K562 (cell line): ENCODE data around the gene DLG3. TPM values are rescaled to one million over a fixed set of nuclear protein-coding genes. Genes with fewer than 3 reads are reported as not detected.

Experiments
- ATAC-seq: fragments of 200-7000 bp; cut with Tn5 transposase; 3 replicates; pipeline ENCODE4 v1.9.1; 2020; ENCODE audit warnings: moderate library complexity
- BruUV-seq: library from RNA; stranded (reverse); fragments of 400-500 nt; replicated peaks from 2 replicates; lab custom pipeline; 2021; lab: Mats Ljungman, UMichigan
- CTCF ChIA-PET: fragments of 300-600 bp; formaldehyde crosslinking; extraction: SDS; loops from one replicate; lab custom pipeline; 2021; ENCODE audit warnings: low intra/inter-chr PET ratio; lab: Yijun Ruan, JAX
- POLR2A ChIA-PET: fragments of 300-600, 350-650 bp; sonication (Branson Sonifier 250); formaldehyde crosslinking; extraction: SDS; loops from one replicate; lab custom pipeline; 2021; ENCODE audit warnings: antibody characterized with exemption, inconsistent platforms; lab: Yijun Ruan, JAX
- DNase-seq, 4 experiments: peaks; one replicate each; pipeline versions ENCODE4 v3.0.0 to v3.0.0-alpha.2; 2011 to 2018; ENCODE audit warnings: low spot score in 3 of 4, mixed read lengths in 3 of 4; ENCODE audit errors: extremely low read depth in 1 of 4
- FAIRE-seq: peaks from 2 replicates; lab custom pipeline; 2011; peaks lifted over from hg19 to GRCh38; lab: Jason Lieb, UNC
- H2AFZ ChIP-seq: 2 replicates; pipeline ENCODE4 v1.6.0; 2011; ENCODE audit warnings: low read depth, low read length, control low read depth, inconsistent platforms
- H3K27ac ChIP-seq: fragments of 200-600 bp; 3 replicates; pipeline ENCODE4 v1.8.0; 2011; ENCODE audit warnings: low read depth, mild to moderate bottlenecking, control low read depth, inconsistent platforms, low read length, moderate library complexity, mixed read lengths; ENCODE audit errors: extremely low read depth
- H3K27me3 ChIP-seq, 2 experiments: fragments of 300-600 bp in 1 of 2; 2 replicates in 1 of 2; 3 replicates in 1 of 2; pipeline versions ENCODE4 v1.6.0 to v1.8.0; 2011; ENCODE audit warnings: inconsistent platforms in 2 of 2, low read length in 2 of 2, mild to moderate bottlenecking in 1 of 2, mixed read lengths in 1 of 2, moderate library complexity in 1 of 2; ENCODE audit not compliant: control insufficient read depth in 2 of 2, insufficient read depth in 2 of 2
- H3K36me3 ChIP-seq: fragments of 300-600 bp; 3 replicates; pipeline ENCODE4 v1.8.0; 2011; ENCODE audit warnings: mild to moderate bottlenecking, low read length, inconsistent platforms; ENCODE audit not compliant: control insufficient read depth, insufficient read depth
- H3K4me1 ChIP-seq, 2 experiments: fragments of 200-600 bp in 1 of 2; replicated peaks in 1 of 2; 2 replicates in 1 of 2; 3 replicates in 1 of 2; pipeline versions ENCODE4 v1.5.1 to v1.8.0; 2011; ENCODE audit warnings: inconsistent platforms in 2 of 2, low read length in 2 of 2, mild to moderate bottlenecking in 1 of 2, mixed read lengths in 1 of 2, moderate library complexity in 1 of 2; ENCODE audit not compliant: control insufficient read depth in 2 of 2, insufficient read depth in 2 of 2
- H3K4me2 ChIP-seq: 2 replicates; pipeline ENCODE4 v1.6.1; 2011; ENCODE audit warnings: low read length, control low read depth, inconsistent platforms, mixed read lengths; ENCODE audit not compliant: insufficient read depth
- H3K4me3 ChIP-seq: fragments of 200-600 bp; sonication (generic), shearing (Covaris generic); 2 replicates; pipeline ENCODE4 v1.5.1; 2016; ENCODE audit warnings: control low read depth, inconsistent platforms
- H3K79me2 ChIP-seq: fragments of 200-600 bp; 3 replicates; pipeline ENCODE4 v1.8.0; 2011; ENCODE audit warnings: low read length, inconsistent platforms; ENCODE audit not compliant: control insufficient read depth, insufficient read depth
- H3K9ac ChIP-seq, 2 experiments: 2 replicates each; pipeline versions ENCODE4 v1.6.0 to v1.6.1; 2011; ENCODE audit warnings: low read depth in 2 of 2, low read length in 2 of 2, control low read depth in 1 of 2, inconsistent platforms in 1 of 2, mild to moderate bottlenecking in 1 of 2, mixed read lengths in 1 of 2; ENCODE audit not compliant: insufficient read depth in 1 of 2
- H3K9me1 ChIP-seq: one replicate; pipeline ENCODE4 v1.6.0; 2011; ENCODE audit warnings: inconsistent platforms, mild to moderate bottlenecking, low read length, moderate library complexity; ENCODE audit not compliant: control insufficient read depth, insufficient read depth
- H3K9me3 ChIP-seq: replicated peaks from 2 replicates; pipeline ENCODE4 v1.5.1; 2011; ENCODE audit warnings: low read depth, low read length, inconsistent platforms; ENCODE audit not compliant: control insufficient read depth, insufficient read depth
- H4K20me1 ChIP-seq: replicated peaks from 2 replicates; pipeline ENCODE4 v1.6.1; 2011; ENCODE audit warnings: low read length, inconsistent platforms, mixed read lengths; ENCODE audit not compliant: control insufficient read depth, insufficient read depth
- ATF3 ChIP-seq, 2 experiments: fragments of 450-650 bp in 1 of 2; sonication (generic) in 1 of 2; formaldehyde crosslinking in 1 of 2; IDR thresholded peaks in 1 of 2; conservative IDR thresholded peaks in 1 of 2; 2 replicates each; pipeline versions ENCODE4 v1.6.1 to v1.8.1; 2016 to 2023; ENCODE audit warnings: mild to moderate bottlenecking in 2 of 2, moderate library complexity in 2 of 2, inconsistent platforms in 1 of 2, missing genetic modification reagents in 1 of 2
- CEBPB ChIP-seq: fragments of 450-650 bp; IDR thresholded peaks from 2 replicates; pipeline ENCODE4 v1.6.1; 2016; ENCODE audit warnings: missing genetic modification characterization, missing compliant biosample characterization
- CTCF ChIP-seq, 3 experiments: IDR thresholded peaks in 2 of 3; conservative IDR thresholded peaks in 1 of 3; 2 replicates each; pipeline ENCODE4 v1.5.1; 2011 to 2012; ENCODE audit warnings: low read length in 3 of 3, mild to moderate bottlenecking in 3 of 3, control low read depth in 2 of 3, improper control_type of control experiment in 1 of 3, inconsistent platforms in 1 of 3, low read depth in 1 of 3, mixed read lengths in 1 of 3, moderate library complexity in 1 of 3; ENCODE audit not compliant: insufficient read depth in 2 of 3
- IRF9 ChIP-seq: fragments of 450-650 bp; IDR thresholded peaks from 2 replicates; pipeline ENCODE4 v1.6.1; 2016; ENCODE audit warnings: missing biosample characterization, missing genetic modification characterization
- NR3C1 ChIP-seq: sonication (generic); formaldehyde crosslinking; IDR thresholded peaks from 2 replicates; pipeline ENCODE4 v1.8.1; 2022; ENCODE audit warnings: missing genetic modification reagents
- RAD21 ChIP-seq, 2 experiments: fragments of 250-450 bp in 1 of 2; fragments of 450-650 bp in 1 of 2; sonication (Bioruptor Pico) in 1 of 2; formaldehyde crosslinking in 1 of 2; IDR thresholded peaks in 1 of 2; conservative IDR thresholded peaks in 1 of 2; 2 replicates each; pipeline versions ENCODE4 v1.4.0 to v1.8.0; 2020 to 2022; ENCODE audit warnings: mild to moderate bottlenecking in 2 of 2, moderate library complexity in 1 of 2
- SAFB ChIP-seq: fragments of 200-400 bp; formaldehyde crosslinking; IDR thresholded peaks from 2 replicates; pipeline ENCODE4 v1.6.1; 2017; ENCODE audit warnings: low read depth, low read length, borderline replicate concordance
- ZNF124 ChIP-seq: sonication (generic); formaldehyde crosslinking; IDR thresholded peaks from 2 replicates; pipeline ENCODE4 v1.8.1; 2022; ENCODE audit warnings: missing genetic modification reagents
- WGBS: fragments of 100-300 bp; shearing (Covaris generic); methylation state at CpG from one replicate; pipeline ENCODE4 v1.1.6; 2016; ENCODE audit warnings: low coverage, mixed read lengths; ENCODE audit not compliant: insufficient coverage; ENCODE audit errors: missing lambda C conversion rate; 5-methylcytosine and 5-hydroxymethylcytosine counted together
- in situ Hi-C: fragments of 300-500 bp; cut with MboI; formaldehyde crosslinking; loops from 4 replicates; pipeline ENCODE4 v1.15.0; 2018; ENCODE audit warnings: inconsistent platforms, mixed read lengths
- intact Hi-C: fragments of 100-400 bp; cut with micrococcal nuclease; formaldehyde crosslinking; loops from 2 replicates; pipeline ENCODE4 v1.14.2; 2022
- polyA plus RNA-seq, 8 experiments: library from polyadenylated mRNA; depleted of rRNA in 4 of 8; stranded (reverse) in 5 of 8; unstranded in 3 of 8; fragments of >200 nt; fragmentation: Nextera tagmentation in 2 of 8; fragmentation: Illumina TruSeq in 1 of 8; extraction: Ambion mirVana in 2 of 8; extraction: Trizol in 1 of 8; gene quantifications; 2 replicates each; pipeline versions ENCODE4 v1.2.1 to v1.2.3, GENCODE V29; 2011 to 2014; ENCODE audit warnings: inconsistent platforms in 1 of 8, missing spikeins in 1 of 8
- total RNA-seq, 7 experiments: library from RNA; depleted of rRNA in 6 of 7; stranded (reverse); fragments of >200 nt in 6 of 7; fragmentation: Illumina TruSeq in 2 of 7; extraction: Trizol in 2 of 7; gene quantifications; 2 replicates each; pipeline versions ENCODE4 v1.2.1 to v1.2.3, GENCODE V29; 2011 to 2021; ENCODE audit warnings: low replicate concordance in 1 of 7
- TF ChIP-seq, protein P1 (sequence below): fragments of 450-650 bp; formaldehyde crosslinking; IDR thresholded peaks from 2 replicates; pipeline ENCODE4 v1.4.0; 2020; ENCODE audit warnings: mild to moderate bottlenecking, moderate library complexity
- TF ChIP-seq, protein P2 (sequence below): fragments of 450-650 bp; formaldehyde crosslinking; IDR thresholded peaks from 2 replicates; pipeline ENCODE4 v1.4.0; 2022; ENCODE audit warnings: mild to moderate bottlenecking, moderate library complexity
- TF ChIP-seq, protein P3 (sequence below), 2 experiments: fragments of 450-650 bp; IDR thresholded peaks; 2 replicates each; pipeline ENCODE4 v1.6.1; 2016

The DLG3 gene
- total and polyA plus RNA-seq, 9 of the 15 experiments (the other 6 are each of a cell fraction or from before 2014, with no cell fraction given), result 3.1 to 15.7 (median 8.8) TPM

GRCh38 chrX:70554081-70554480 lies 109.4 kb downstream of the DLG3 start:
- no peaks in the 10 kb centered on the region for H3K4me1 ChIP-seq
- FAIRE-seq (no peak), DNase-seq (peak in 2 of 4 experiments; percentile 1 to 3), ATAC-seq (peak; percentile 71)
- CTCF ChIA-PET, result no interaction called here
- intact Hi-C loops (loop anchor here (1.0 kb wide), 1 partner anchor 100 kb away; no protein-coding TSS in a partner anchor), in situ Hi-C loops (no loop called here)
- H3K9ac ChIP-seq, result no peak overlapping the region
- H4K20me1 ChIP-seq, result no peaks in the 10 kb centered on the region
- POLR2A ChIA-PET, result no interaction called here
- no TSS peak for BruUV-seq
- no peak overlapping the region for H3K27ac ChIP-seq
- no peak overlapping the region for H3K4me2 ChIP-seq
- no peaks in the 10 kb centered on the region for H3K9me1 ChIP-seq
- H3K36me3 ChIP-seq, result no peaks in the 10 kb centered on the region
- 4% methylated on average over 2 of the region's 2 CpGs for WGBS
- no peak overlapping the region for H3K4me3 ChIP-seq
- no peaks in the 10 kb centered on the region for H3K9me3 ChIP-seq
- no peaks in the 10 kb centered on the region for H3K79me2 ChIP-seq
- no peaks in the 10 kb centered on the region for H3K27me3 ChIP-seq
- H2AFZ ChIP-seq, result no peak overlapping the region
- TF ChIP-seq IRF9 (tag), result 0 out of 2 replicates have a peak, but pooled peaks have one; percentile 28
- no peak for TF ChIP-seq ZNF124 (CRISPR knock-in tag)
- peak; percentile 34 to 55 for TF ChIP-seq RAD21 (CRISPR knock-in tag; conservative IDR thresholded peaks at IDR 0.05 in 1 of 2, IDR thresholded peaks at IDR 0.05 in 1 of 2)
- TF ChIP-seq, protein P1, sequence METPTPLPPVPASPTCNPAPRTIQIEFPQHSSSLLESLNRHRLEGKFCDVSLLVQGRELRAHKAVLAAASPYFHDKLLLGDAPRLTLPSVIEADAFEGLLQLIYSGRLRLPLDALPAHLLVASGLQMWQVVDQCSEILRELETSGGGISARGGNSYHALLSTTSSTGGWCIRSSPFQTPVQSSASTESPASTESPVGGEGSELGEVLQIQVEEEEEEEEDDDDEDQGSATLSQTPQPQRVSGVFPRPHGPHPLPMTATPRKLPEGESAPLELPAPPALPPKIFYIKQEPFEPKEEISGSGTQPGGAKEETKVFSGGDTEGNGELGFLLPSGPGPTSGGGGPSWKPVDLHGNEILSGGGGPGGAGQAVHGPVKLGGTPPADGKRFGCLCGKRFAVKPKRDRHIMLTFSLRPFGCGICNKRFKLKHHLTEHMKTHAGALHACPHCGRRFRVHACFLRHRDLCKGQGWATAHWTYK (CRISPR knock-in tag), result no peak
- TF ChIP-seq, protein P2, sequence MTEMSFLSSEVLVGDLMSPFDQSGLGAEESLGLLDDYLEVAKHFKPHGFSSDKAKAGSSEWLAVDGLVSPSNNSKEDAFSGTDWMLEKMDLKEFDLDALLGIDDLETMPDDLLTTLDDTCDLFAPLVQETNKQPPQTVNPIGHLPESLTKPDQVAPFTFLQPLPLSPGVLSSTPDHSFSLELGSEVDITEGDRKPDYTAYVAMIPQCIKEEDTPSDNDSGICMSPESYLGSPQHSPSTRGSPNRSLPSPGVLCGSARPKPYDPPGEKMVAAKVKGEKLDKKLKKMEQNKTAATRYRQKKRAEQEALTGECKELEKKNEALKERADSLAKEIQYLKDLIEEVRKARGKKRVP (CRISPR knock-in tag), result peak; percentile 73; the same call in 1 of the 2 replicates
- peak in 1 of 3 experiments; percentile 38; a peak in 1 of 6 replicates for TF ChIP-seq CTCF (IDR thresholded peaks at IDR 0.05 in 2 of 3, conservative IDR thresholded peaks at IDR 0.05 in 1 of 3; ENCODE audit: insufficient read depth in 2 of 3, low read depth in 1 of 3, low read length in 3 of 3)
- TF ChIP-seq SAFB, result no peak
- peak; percentile 79 for TF ChIP-seq CEBPB (tag)
- TF ChIP-seq NR3C1 (CRISPR knock-in tag), result no peak
- TF ChIP-seq, protein P3, sequence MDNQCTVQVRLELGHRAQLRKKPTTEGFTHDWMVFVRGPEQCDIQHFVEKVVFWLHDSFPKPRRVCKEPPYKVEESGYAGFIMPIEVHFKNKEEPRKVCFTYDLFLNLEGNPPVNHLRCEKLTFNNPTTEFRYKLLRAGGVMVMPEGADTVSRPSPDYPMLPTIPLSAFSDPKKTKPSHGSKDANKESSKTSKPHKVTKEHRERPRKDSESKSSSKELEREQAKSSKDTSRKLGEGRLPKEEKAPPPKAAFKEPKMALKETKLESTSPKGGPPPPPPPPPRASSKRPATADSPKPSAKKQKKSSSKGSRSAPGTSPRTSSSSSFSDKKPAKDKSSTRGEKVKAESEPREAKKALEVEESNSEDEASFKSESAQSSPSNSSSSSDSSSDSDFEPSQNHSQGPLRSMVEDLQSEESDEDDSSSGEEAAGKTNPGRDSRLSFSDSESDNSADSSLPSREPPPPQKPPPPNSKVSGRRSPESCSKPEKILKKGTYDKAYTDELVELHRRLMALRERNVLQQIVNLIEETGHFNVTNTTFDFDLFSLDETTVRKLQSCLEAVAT (IDR thresholded peaks at IDR 0.05), result no peak
- TF ChIP-seq ATF3 (IDR thresholded peaks at IDR 0.05), result peak; percentile 86
- no peak for TF ChIP-seq ATF3 (CRISPR knock-in tag; conservative IDR thresholded peaks at IDR 0.05)
